A673 (cell line): ENCODE results near the gene CALCR.

Source experiments
- EZH2 ChIP-seq: fragments of 200-600 bp; sonication (generic); IDR thresholded peaks from 2 replicates; pipeline ENCODE4 v1.6.1; 2017; ENCODE audit warnings: borderline replicate concordance, low read depth, mild to moderate bottlenecking, mixed read lengths, antibody characterized with exemption, low read length; ENCODE audit not compliant: poor library complexity, severe bottlenecking
- TF ChIP-seq, protein P1 (sequence below): fragments of 300-800, 200-600 bp; sonication (generic); conservative IDR thresholded peaks from 2 replicates; pipeline ENCODE4 v1.5.1; 2017; ENCODE audit warnings: low read depth, mild to moderate bottlenecking, antibody characterized with exemption, low read length, moderate library complexity, mixed read lengths

DNA sequence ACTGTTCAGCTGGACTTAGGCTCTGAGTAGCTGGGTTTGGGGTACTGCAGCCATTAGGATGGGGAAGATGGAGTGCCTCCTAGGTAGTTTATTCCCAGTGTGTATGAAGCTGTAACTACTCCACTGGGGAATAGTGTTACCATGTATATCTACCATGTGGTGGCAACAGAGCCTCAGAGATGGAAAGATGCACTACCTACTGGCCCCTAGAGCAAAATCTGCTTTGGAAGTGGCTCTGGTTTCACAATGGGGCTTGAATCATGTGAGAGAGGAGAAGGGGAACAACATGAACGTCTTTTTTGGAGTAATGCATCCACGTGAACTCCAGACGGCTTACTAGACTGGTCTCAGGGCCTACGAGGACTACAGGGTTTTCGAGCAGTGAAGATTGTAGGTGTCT lies 167.3 kb downstream of the CALCR start:
- TF ChIP-seq, protein P1, sequence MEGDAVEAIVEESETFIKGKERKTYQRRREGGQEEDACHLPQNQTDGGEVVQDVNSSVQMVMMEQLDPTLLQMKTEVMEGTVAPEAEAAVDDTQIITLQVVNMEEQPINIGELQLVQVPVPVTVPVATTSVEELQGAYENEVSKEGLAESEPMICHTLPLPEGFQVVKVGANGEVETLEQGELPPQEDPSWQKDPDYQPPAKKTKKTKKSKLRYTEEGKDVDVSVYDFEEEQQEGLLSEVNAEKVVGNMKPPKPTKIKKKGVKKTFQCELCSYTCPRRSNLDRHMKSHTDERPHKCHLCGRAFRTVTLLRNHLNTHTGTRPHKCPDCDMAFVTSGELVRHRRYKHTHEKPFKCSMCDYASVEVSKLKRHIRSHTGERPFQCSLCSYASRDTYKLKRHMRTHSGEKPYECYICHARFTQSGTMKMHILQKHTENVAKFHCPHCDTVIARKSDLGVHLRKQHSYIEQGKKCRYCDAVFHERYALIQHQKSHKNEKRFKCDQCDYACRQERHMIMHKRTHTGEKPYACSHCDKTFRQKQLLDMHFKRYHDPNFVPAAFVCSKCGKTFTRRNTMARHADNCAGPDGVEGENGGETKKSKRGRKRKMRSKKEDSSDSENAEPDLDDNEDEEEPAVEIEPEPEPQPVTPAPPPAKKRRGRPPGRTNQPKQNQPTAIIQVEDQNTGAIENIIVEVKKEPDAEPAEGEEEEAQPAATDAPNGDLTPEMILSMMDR = no peak
- TF ChIP-seq EZH2 = no peak
